ENCODE data around the gene SERPIND1. TPM values are rescaled to one million over a fixed set of nuclear protein-coding genes. Genes with fewer than 3 reads are reported as not detected.
"Not testable (repeated sequence)": the region's sequence is repeated elsewhere in the genome, so short reads cannot be mapped to it uniquely, and the experiment has no call there.

Gene SERPIND1
- total RNA-seq, 1 experiment from 2014 or later, result 0.19 TPM

- Histone ChIP-seq H3K9me3 (ENCODE audit: low read depth, low read length, poor library complexity, severe bottlenecking) (no peaks in the 10 kb centered on the region), H3K27me3 (replicated peaks; ENCODE audit: insufficient read depth, low read depth, low read length, poor library complexity) (no peaks in the 10 kb centered on the region), H3K36me3 (ENCODE audit: insufficient read depth, low read length, poor library complexity, severe bottlenecking) (no peaks in the 10 kb centered on the region), H3K4me3 (ENCODE audit: low read depth, low read length, poor library complexity, severe bottlenecking) (no peak overlapping the region), H3K4me1 (ENCODE audit: insufficient read depth, low read length, poor library complexity, severe bottlenecking) (no peaks in the 10 kb centered on the region), H3K27ac (ENCODE audit: low read depth, low read length, poor library complexity, severe bottlenecking) (no peak overlapping the region)
- no TSS peak for BruUV-seq (replicated peaks)
- POLR2A ChIA-PET (ENCODE audit: low non-redundant PET), result no interaction called here
- TF ChIP-seq EZH2 (IDR thresholded peaks at IDR 0.05; ENCODE audit: borderline replicate concordance, low read depth, low read length, poor library complexity, severe bottlenecking), result no peak
- no peak for TF ChIP-seq CTCF (conservative IDR thresholded peaks at IDR 0.05; ENCODE audit: low read depth, low read length)
- CTCF ChIA-PET, result no interaction called here
- DNase-seq (ENCODE audit: low spot score), result no peak
- intact Hi-C loops (cut with micrococcal nuclease; ENCODE audit: unreplicated experiment), result no loop called here
Measured at GRCh38 chr22:20825624-20826023, 51.7 kb downstream of the SERPIND1 start.

- intact Hi-C loops (cut with micrococcal nuclease; ENCODE audit: unreplicated experiment); POLR2A ChIA-PET (ENCODE audit: low non-redundant PET); BruUV-seq (replicated peaks): not testable (repeated sequence)
Measured at GRCh38 chr22:20826373-20827152, 52.6 kb downstream of the SERPIND1 start.

GRCh38 chr22:20829491-20830134 lies 55.7 kb downstream of the SERPIND1 start:
- TF ChIP-seq CTCF (conservative IDR thresholded peaks at IDR 0.05; ENCODE audit: low read depth, low read length), result no peak
- no peak for TF ChIP-seq EZH2 (IDR thresholded peaks at IDR 0.05; ENCODE audit: borderline replicate concordance, low read depth, low read length, poor library complexity, severe bottlenecking)
- intact Hi-C loops (cut with micrococcal nuclease; ENCODE audit: unreplicated experiment), result no loop called here
- no TSS peak for BruUV-seq (replicated peaks)
- POLR2A ChIA-PET (ENCODE audit: low non-redundant PET), result no interaction called here
- Histone ChIP-seq H3K36me3 (ENCODE audit: insufficient read depth, low read length, poor library complexity, severe bottlenecking) (peaks cover 8% of the 10 kb centered on the region), H3K4me3 (ENCODE audit: low read depth, low read length, poor library complexity, severe bottlenecking) (no peak overlapping the region), H3K27ac (ENCODE audit: low read depth, low read length, poor library complexity, severe bottlenecking) (no peak overlapping the region), H3K27me3 (replicated peaks; ENCODE audit: insufficient read depth, low read depth, low read length, poor library complexity) (no peaks in the 10 kb centered on the region), H3K4me1 (ENCODE audit: insufficient read depth, low read length, poor library complexity, severe bottlenecking) (no peaks in the 10 kb centered on the region), H3K9me3 (ENCODE audit: low read depth, low read length, poor library complexity, severe bottlenecking) (no peaks in the 10 kb centered on the region)
- CTCF ChIA-PET, result no interaction called here
- no peak for DNase-seq (ENCODE audit: low spot score)

More at GRCh38 chr22:20826373-20827152, 52.6 kb downstream of the SERPIND1 start:
- H3K36me3 ChIP-seq (ENCODE audit: insufficient read depth, low read length, poor library complexity, severe bottlenecking); DNase-seq (ENCODE audit: low spot score); H3K4me3 ChIP-seq (ENCODE audit: low read depth, low read length, poor library complexity, severe bottlenecking); H3K4me1 ChIP-seq (ENCODE audit: insufficient read depth, low read length, poor library complexity, severe bottlenecking); H3K9me3 ChIP-seq (ENCODE audit: low read depth, low read length, poor library complexity, severe bottlenecking); H3K27me3 ChIP-seq (replicated peaks; ENCODE audit: insufficient read depth, low read depth, low read length, poor library complexity); H3K27ac ChIP-seq (ENCODE audit: low read depth, low read length, poor library complexity, severe bottlenecking); CTCF ChIA-PET: not testable (repeated sequence)
